Putamen (tissue), 1 donor: ENCODE results near the gene KCND2.

ENCODE experiments used
- DNase-seq: peaks from one replicate; pipeline ENCODE4 v3.0.0-alpha.2; 2016; ENCODE audit warnings: low spot score

Gene KCND2

GRCh38 chr7:120703585-120704240 lies 430.7 kb downstream of the KCND2 start:
- DNase-seq, result no peak

GRCh38 chr7:120709252-120709971 lies 436.4 kb downstream of the KCND2 start:
- DNase-seq, result no peak

GRCh38 chr7:120709972-120710320 lies 437.0 kb downstream of the KCND2 start:
- DNase-seq, result no peak

GRCh38 chr7:120714945-120715344 lies 442.0 kb downstream of the KCND2 start:
- peak; percentile 51 for DNase-seq

- DNase-seq, result no peak
Observed at GRCh38 chr7:120716307-120716706, 443.3 kb downstream of the KCND2 start.

GRCh38 chr7:120717166-120717565 lies 444.2 kb downstream of the KCND2 start:
- DNase-seq, result no peak

GRCh38 chr7:120718361-120718760 lies 445.4 kb downstream of the KCND2 start:
- no peak for DNase-seq

- DNase-seq, result no peak
Observed at GRCh38 chr7:120720317-120720716, 447.3 kb downstream of the KCND2 start.

GRCh38 chr7:120723465-120724385 lies 450.8 kb downstream of the KCND2 start:
- DNase-seq, result no peak

GRCh38 chr7:120724448-120724847 lies 451.5 kb downstream of the KCND2 start:
- DNase-seq, result no peak

- no peak for DNase-seq
Observed at GRCh38 chr7:120724955-120725354, 452.0 kb downstream of the KCND2 start.

- DNase-seq, result peak; percentile 35
Observed at GRCh38 chr7:120725376-120726039, 452.5 kb downstream of the KCND2 start.

- DNase-seq, result no peak
Observed at GRCh38 chr7:120729245-120729644, 456.3 kb downstream of the KCND2 start.

GRCh38 chr7:120731271-120731670 lies 458.3 kb downstream of the KCND2 start:
- no peak for DNase-seq

GRCh38 chr7:120732256-120732655 lies 459.3 kb downstream of the KCND2 start:
- no peak for DNase-seq

GRCh38 chr7:120733143-120733542 lies 460.2 kb downstream of the KCND2 start:
- no peak for DNase-seq

GRCh38 chr7:120733835-120734234 lies 460.9 kb downstream of the KCND2 start:
- DNase-seq, result no peak

- DNase-seq, result no peak
Observed at GRCh38 chr7:120735791-120736190, 462.8 kb downstream of the KCND2 start.

- no peak for DNase-seq
Observed at GRCh38 chr7:120738816-120739215, 465.8 kb downstream of the KCND2 start.

- no peak for DNase-seq
Observed at GRCh38 chr7:120740348-120740747, 467.4 kb downstream of the KCND2 start.

GRCh38 chr7:120741371-120742042 lies 468.5 kb downstream of the KCND2 start:
- no peak for DNase-seq

GRCh38 chr7:120742372-120742771 lies 469.4 kb downstream of the KCND2 start:
- no peak for DNase-seq
